IMR-90 (cell line): ENCODE results near the gene ITLN1.

Source experiments
- BHLHE40 ChIP-seq: fragments of 150-350 bp; IDR thresholded peaks from 2 replicates; pipeline ENCODE4 v1.6.1; 2016; ENCODE audit warnings: mild to moderate bottlenecking, low read depth, low read length
- CEBPB ChIP-seq: IDR thresholded peaks from 2 replicates; pipeline ENCODE4 v1.6.1; 2012; ENCODE audit warnings: low read depth, low read length, improper control_type of control experiment
- MAFK ChIP-seq: IDR thresholded peaks from 2 replicates; pipeline ENCODE4 v1.6.1; 2012; ENCODE audit warnings: low read depth, low read length, improper control_type of control experiment
- MAZ ChIP-seq: IDR thresholded peaks from 2 replicates; pipeline ENCODE4 v1.6.1; 2012; ENCODE audit warnings: low read depth, mild to moderate bottlenecking, low read length, improper control_type of control experiment, moderate library complexity, borderline replicate concordance
- MXI1 ChIP-seq: IDR thresholded peaks from 2 replicates; pipeline ENCODE4 v1.6.1; 2012; ENCODE audit warnings: low read depth, mild to moderate bottlenecking, low read length, moderate library complexity, borderline replicate concordance
- NFE2L2 ChIP-seq: fragments of 150-350 bp; IDR thresholded peaks from 2 replicates; pipeline ENCODE4 v1.6.1; 2016; ENCODE audit warnings: low read depth, mild to moderate bottlenecking, low read length
- POLR2A ChIP-seq: IDR thresholded peaks from 2 replicates; pipeline ENCODE4 v1.6.1; 2012; ENCODE audit warnings: mild to moderate bottlenecking, low read depth, low read length
- RAD21 ChIP-seq: IDR thresholded peaks from 2 replicates; pipeline ENCODE4 v1.6.1; 2012; ENCODE audit warnings: low read length, improper control_type of control experiment
- RCOR1 ChIP-seq: IDR thresholded peaks from 2 replicates; pipeline ENCODE4 v1.6.1; 2012; ENCODE audit warnings: mild to moderate bottlenecking, low read length, improper control_type of control experiment; ENCODE audit not compliant: insufficient replicate concordance
- RFX5 ChIP-seq: IDR thresholded peaks from 2 replicates; pipeline ENCODE4 v1.8.0; 2012; ENCODE audit warnings: low read depth, mild to moderate bottlenecking, low read length, moderate library complexity
- SMC3 ChIP-seq: fragments of 150-350 bp; IDR thresholded peaks from 2 replicates; pipeline ENCODE4 v1.6.1; 2016; ENCODE audit warnings: low read depth, mild to moderate bottlenecking, antibody characterized with exemption, low read length, moderate library complexity
- TF ChIP-seq, protein P1 (sequence below): conservative IDR thresholded peaks from 2 replicates; pipeline ENCODE4 v1.5.1; 2012; ENCODE audit warnings: mild to moderate bottlenecking, low read depth, low read length, improper control_type of control experiment
- TF ChIP-seq, protein P2 (sequence below): fragments of 150-350 bp; IDR thresholded peaks from 2 replicates; pipeline ENCODE4 v1.6.1; 2017; ENCODE audit warnings: mild to moderate bottlenecking, antibody characterized with exemption, low read length, low read depth

DNA sequence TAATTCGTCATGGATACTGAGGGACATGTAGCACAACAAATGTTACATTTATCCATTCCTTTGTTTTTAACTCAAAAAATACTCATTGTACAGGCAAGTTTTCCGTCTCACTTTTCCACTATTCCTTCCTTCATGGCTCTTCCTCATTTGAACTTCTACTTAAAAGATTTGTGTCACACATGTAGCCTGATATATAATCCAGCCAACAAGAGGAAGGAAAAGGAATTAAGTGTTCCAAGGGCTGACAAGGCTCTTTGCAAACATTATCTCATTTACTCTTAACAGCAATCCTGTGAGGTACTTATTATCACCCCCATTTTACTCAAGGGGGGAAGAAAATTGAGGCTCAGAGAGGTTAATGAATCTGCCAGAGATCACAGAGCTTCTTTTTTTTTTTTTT, 45.2 kb downstream of the ITLN1 start:
- TF ChIP-seq, protein P1, sequence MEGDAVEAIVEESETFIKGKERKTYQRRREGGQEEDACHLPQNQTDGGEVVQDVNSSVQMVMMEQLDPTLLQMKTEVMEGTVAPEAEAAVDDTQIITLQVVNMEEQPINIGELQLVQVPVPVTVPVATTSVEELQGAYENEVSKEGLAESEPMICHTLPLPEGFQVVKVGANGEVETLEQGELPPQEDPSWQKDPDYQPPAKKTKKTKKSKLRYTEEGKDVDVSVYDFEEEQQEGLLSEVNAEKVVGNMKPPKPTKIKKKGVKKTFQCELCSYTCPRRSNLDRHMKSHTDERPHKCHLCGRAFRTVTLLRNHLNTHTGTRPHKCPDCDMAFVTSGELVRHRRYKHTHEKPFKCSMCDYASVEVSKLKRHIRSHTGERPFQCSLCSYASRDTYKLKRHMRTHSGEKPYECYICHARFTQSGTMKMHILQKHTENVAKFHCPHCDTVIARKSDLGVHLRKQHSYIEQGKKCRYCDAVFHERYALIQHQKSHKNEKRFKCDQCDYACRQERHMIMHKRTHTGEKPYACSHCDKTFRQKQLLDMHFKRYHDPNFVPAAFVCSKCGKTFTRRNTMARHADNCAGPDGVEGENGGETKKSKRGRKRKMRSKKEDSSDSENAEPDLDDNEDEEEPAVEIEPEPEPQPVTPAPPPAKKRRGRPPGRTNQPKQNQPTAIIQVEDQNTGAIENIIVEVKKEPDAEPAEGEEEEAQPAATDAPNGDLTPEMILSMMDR, result no peak
- TF ChIP-seq NFE2L2, result no peak
- TF ChIP-seq RAD21, result no peak
- no peak for TF ChIP-seq CEBPB
- TF ChIP-seq MAZ, result no peak
- no peak for TF ChIP-seq MXI1
- no peak for TF ChIP-seq POLR2A
- TF ChIP-seq MAFK, result no peak
- TF ChIP-seq RCOR1, result no peak
- TF ChIP-seq, protein P2, sequence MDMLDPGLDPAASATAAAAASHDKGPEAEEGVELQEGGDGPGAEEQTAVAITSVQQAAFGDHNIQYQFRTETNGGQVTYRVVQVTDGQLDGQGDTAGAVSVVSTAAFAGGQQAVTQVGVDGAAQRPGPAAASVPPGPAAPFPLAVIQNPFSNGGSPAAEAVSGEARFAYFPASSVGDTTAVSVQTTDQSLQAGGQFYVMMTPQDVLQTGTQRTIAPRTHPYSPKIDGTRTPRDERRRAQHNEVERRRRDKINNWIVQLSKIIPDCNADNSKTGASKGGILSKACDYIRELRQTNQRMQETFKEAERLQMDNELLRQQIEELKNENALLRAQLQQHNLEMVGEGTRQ, result no peak
- no peak for TF ChIP-seq SMC3
- no peak for TF ChIP-seq RFX5
- no peak for TF ChIP-seq BHLHE40
